Measurements from ENCODE around the gene E2F4. TPM values are rescaled to one million over a fixed set of nuclear protein-coding genes. Genes with fewer than 3 reads are reported as not detected.
A peak's percentile ranks its signal among the peaks of the same experiment; 100 is the strongest.

Gene E2F4
- total and polyA plus RNA-seq, 9 of the 15 experiments (the other 6 are each of a cell fraction or from before 2014, with no cell fraction given) = 9.7 to 139 (median 106) TPM

DNA sequence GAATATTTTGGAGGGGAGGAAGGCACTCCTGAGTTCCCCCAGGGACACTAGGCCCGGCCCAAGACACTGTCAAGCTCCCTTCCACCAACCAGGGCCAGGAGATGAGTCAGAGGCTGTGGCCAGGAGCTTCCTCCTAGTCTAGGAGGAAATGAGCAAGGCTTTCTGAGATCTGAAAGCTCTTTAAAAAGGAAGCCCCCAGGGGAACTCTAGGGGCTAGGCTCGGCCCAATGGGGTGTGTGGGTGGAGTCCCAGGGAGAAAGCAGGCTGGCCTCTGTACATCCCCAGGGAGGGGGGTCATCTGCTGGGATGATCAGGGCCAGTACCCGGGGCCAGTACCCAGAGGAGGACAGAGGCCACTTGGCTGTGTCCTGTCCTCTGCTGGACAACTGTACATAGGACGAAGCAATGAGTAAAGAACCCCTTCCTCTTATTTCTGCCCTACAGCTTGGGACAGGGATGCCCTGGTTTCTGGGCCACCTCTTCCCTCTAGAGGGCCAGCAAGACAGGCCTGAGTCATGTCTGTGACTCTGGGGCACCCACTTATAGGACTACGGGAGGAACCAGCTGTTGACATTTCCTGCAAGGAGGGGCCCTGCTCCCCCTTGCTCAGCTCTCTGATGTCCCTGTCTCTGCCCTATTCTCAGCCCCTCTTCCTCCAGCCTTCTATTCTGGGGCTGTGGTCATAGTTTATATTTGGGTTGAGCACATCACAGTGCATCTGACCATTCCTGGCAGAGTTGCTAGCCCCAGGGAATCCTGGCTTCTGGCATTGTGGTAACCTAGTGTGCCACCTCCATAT, 52.6 kb downstream of the E2F4 start (continued):
- TF ChIP-seq, protein P1, sequence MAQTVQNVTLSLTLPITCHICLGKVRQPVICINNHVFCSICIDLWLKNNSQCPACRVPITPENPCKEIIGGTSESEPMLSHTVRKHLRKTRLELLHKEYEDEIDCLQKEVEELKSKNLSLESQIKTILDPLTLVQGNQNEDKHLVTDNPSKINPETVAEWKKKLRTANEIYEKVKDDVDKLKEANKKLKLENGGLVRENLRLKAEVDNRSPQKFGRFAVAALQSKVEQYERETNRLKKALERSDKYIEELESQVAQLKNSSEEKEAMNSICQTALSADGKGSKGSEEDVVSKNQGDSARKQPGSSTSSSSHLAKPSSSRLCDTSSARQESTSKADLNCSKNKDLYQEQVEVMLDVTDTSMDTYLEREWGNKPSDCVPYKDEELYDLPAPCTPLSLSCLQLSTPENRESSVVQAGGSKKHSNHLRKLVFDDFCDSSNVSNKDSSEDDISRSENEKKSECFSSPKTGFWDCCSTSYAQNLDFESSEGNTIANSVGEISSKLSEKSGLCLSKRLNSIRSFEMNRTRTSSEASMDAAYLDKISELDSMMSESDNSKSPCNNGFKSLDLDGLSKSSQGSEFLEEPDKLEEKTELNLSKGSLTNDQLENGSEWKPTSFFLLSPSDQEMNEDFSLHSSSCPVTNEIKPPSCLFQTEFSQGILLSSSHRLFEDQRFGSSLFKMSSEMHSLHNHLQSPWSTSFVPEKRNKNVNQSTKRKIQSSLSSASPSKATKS (CRISPR knock-in tag; IDR thresholded peaks at IDR 0.05) = no peak
- TF ChIP-seq, protein P2, sequence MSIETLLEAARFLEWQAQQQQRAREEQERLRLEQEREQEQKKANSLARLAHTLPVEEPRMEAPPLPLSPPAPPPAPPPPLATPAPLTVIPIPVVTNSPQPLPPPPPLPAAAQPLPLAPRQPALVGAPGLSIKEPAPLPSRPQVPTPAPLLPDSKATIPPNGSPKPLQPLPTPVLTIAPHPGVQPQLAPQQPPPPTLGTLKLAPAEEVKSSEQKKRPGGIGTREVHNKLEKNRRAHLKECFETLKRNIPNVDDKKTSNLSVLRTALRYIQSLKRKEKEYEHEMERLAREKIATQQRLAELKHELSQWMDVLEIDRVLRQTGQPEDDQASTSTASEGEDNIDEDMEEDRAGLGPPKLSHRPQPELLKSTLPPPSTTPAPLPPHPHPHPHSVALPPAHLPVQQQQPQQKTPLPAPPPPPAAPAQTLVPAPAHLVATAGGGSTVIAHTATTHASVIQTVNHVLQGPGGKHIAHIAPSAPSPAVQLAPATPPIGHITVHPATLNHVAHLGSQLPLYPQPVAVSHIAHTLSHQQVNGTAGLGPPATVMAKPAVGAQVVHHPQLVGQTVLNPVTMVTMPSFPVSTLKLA (conservative IDR thresholded peaks at IDR 0.05) = 0 out of 4 replicates have a peak, but pooled peaks of 1 of the 2 experiments have one; percentile 22

DNA sequence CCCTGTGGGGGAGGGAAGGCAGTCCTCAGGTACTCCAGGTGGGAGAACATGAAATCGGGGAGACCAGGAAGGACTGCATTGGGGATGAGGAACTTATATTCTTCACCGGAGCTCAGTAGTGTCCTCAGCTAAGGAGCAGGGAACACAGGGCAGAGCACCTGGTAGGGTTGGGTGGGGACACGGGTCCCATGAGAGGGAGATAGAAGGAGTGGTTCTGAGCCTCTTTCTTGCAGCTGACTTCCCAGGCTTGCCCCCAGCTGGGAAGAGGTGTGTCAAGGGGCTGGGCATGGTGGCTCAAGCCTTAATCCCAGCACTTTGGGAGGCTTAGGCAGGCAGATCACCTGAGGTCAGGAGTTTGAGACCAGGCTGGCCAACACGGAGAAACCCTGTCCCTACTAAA, 53.2 kb downstream of the E2F4 start:
- POLR2A ChIA-PET = interaction anchor here (1.0 to 2.3 kb wide), 3 partner anchors 9 to 18 kb away, joined by 5 to 14 read pairs (median 10); partner anchors contain the start of gene TMEM208
- BruUV-seq (replicated peaks) = no TSS peak
- DNase-seq (ENCODE audit: extremely low read depth in 1 of 4, low spot score in 3 of 4) = no peak
- peaks cover 70 to 88% of the 10 kb centered on the region in 2 experiments for H3K4me1 ChIP-seq (replicated peaks in 1 of 2; ENCODE audit: control insufficient read depth in 2 of 2, insufficient read depth in 2 of 2, low read length in 2 of 2)
- no peak for ATAC-seq
- CTCF ChIA-PET (ENCODE audit: low intra/inter-chr PET ratio) = no interaction called here
- H3K9me1 ChIP-seq (ENCODE audit: control insufficient read depth, insufficient read depth, low read length) = no peaks in the 10 kb centered on the region
- peak overlapping the region; percentile 88; the same call in 1 of the 2 replicates for H3K4me3 ChIP-seq
- no peak overlapping the region for H2AFZ ChIP-seq (ENCODE audit: low read depth, low read length)
- TF ChIP-seq, protein P3, sequence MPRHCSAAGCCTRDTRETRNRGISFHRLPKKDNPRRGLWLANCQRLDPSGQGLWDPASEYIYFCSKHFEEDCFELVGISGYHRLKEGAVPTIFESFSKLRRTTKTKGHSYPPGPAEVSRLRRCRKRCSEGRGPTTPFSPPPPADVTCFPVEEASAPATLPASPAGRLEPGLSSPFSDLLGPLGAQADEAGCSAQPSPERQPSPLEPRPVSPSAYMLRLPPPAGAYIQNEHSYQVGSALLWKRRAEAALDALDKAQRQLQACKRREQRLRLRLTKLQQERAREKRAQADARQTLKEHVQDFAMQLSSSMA (CRISPR knock-in tag; IDR thresholded peaks at IDR 0.05) = no peak
- TF ChIP-seq, protein P4, sequence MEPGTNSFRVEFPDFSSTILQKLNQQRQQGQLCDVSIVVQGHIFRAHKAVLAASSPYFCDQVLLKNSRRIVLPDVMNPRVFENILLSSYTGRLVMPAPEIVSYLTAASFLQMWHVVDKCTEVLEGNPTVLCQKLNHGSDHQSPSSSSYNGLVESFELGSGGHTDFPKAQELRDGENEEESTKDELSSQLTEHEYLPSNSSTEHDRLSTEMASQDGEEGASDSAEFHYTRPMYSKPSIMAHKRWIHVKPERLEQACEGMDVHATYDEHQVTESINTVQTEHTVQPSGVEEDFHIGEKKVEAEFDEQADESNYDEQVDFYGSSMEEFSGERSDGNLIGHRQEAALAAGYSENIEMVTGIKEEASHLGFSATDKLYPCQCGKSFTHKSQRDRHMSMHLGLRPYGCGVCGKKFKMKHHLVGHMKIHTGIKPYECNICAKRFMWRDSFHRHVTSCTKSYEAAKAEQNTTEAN (CRISPR knock-in tag; IDR thresholded peaks at IDR 0.05) = no peak
- TF ChIP-seq RBM39 (optimal IDR thresholded peaks at IDR 0.05; ENCODE audit: low read depth, low read length) = no peak
- TF ChIP-seq ARHGAP35 (IDR thresholded peaks at IDR 0.05; ENCODE audit: partially characterized antibody) = no peak
- TF ChIP-seq, protein P5, sequence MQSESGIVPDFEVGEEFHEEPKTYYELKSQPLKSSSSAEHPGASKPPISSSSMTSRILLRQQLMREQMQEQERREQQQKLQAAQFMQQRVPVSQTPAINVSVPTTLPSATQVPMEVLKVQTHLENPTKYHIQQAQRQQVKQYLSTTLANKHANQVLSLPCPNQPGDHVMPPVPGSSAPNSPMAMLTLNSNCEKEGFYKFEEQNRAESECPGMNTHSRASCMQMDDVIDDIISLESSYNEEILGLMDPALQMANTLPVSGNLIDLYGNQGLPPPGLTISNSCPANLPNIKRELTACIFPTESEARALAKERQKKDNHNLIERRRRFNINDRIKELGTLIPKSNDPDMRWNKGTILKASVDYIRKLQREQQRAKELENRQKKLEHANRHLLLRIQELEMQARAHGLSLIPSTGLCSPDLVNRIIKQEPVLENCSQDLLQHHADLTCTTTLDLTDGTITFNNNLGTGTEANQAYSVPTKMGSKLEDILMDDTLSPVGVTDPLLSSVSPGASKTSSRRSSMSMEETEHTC (IDR thresholded peaks at IDR 0.05) = no peak
- H3K36me3 ChIP-seq (ENCODE audit: control insufficient read depth, insufficient read depth, low read length) = peaks cover 30% of the 10 kb centered on the region; the same call in 2 of the 3 replicates
- no peaks in the 10 kb centered on the region for H4K20me1 ChIP-seq (replicated peaks; ENCODE audit: control insufficient read depth, insufficient read depth, low read length)
- in situ Hi-C loops (cut with MboI) (no loop called here), intact Hi-C loops (cut with micrococcal nuclease) (loop anchor here (5.0 to 10.0 kb wide), 2 partner anchors 270 to 293 kb away; no protein-coding TSS in a partner anchor)
- no peak for FAIRE-seq
- peak overlapping the region; percentile 91 for H3K4me2 ChIP-seq (ENCODE audit: insufficient read depth, low read length)
- H3K79me2 ChIP-seq (ENCODE audit: control insufficient read depth, insufficient read depth, low read length) = peaks cover 69% of the 10 kb centered on the region
- H3K27me3 ChIP-seq (ENCODE audit: control insufficient read depth in 2 of 2, insufficient read depth in 2 of 2, low read length in 2 of 2) = no peaks in the 10 kb centered on the region
- H3K27ac ChIP-seq (ENCODE audit: extremely low read depth, low read depth, low read length) = peak overlapping the region; percentile 68
- no peaks in the 10 kb centered on the region for H3K9me3 ChIP-seq (replicated peaks; ENCODE audit: control insufficient read depth, insufficient read depth, low read depth, low read length)
- H3K9ac ChIP-seq (ENCODE audit: insufficient read depth in 1 of 2, low read depth in 2 of 2, low read length in 2 of 2) = peak overlapping the region; percentile 79 to 96
- 32% methylated on average over 4 of the region's 4 CpGs for WGBS (ENCODE audit: insufficient coverage, low coverage, missing lambda C conversion rate)
